Uterus (tissue), 2 donors: ENCODE data around the gene ZYG11A.

ENCODE experiments used
- CTCF ChIP-seq, 4 experiments: fragments of 200-600 bp in 2 of 4; fragments of 450-650 bp in 2 of 4; sonication (generic) in 2 of 4; IDR thresholded peaks; one replicate each; pipeline ENCODE4 v1.5.1; 2016 to 2019; ENCODE audit warnings: antibody characterized with exemption in 4 of 4, mild to moderate bottlenecking in 2 of 4, moderate library complexity in 1 of 4
- POLR2A ChIP-seq, 2 donors: fragments of 450-650 bp; IDR thresholded peaks; one replicate each; pipeline ENCODE4 v1.6.1; 2016; ENCODE audit warnings: antibody characterized with exemption in 2 of 2, mild to moderate bottlenecking in 1 of 2, moderate library complexity in 1 of 2

GRCh38 chr1:52904208-52904926 is 61.8 kb downstream of the ZYG11A start:
- TF ChIP-seq CTCF (IDR thresholded peaks at IDR 0.05) (no peak), POLR2A (IDR thresholded peaks at IDR 0.05) (no peak)
